Astrocyte (in vitro differentiated cells and primary cell): Measurements from ENCODE around the gene RHCG. TPM values are rescaled to one million over a fixed set of nuclear protein-coding genes. Genes with fewer than 3 reads are reported as not detected.

Source experiments
- DNase-seq: peaks from one replicate; pipeline ENCODE4 v3.0.0-alpha.2; 2010; ENCODE audit warnings: low read depth
- FAIRE-seq: peaks from 2 replicates; lab custom pipeline; 2011; peaks lifted over from hg19 to GRCh38; lab: Jason Lieb, UNC
- H2AFZ ChIP-seq: 2 replicates; pipeline ENCODE4 v1.6.0; 2012; ENCODE audit warnings: low read depth, low read length, inconsistent platforms
- H3K27ac ChIP-seq: 2 replicates; pipeline ENCODE4 v1.5.1; 2011; ENCODE audit warnings: low read depth, low read length, inconsistent platforms
- H3K27me3 ChIP-seq: 2 replicates; pipeline ENCODE4 v1.6.0; 2011; ENCODE audit warnings: low read length, inconsistent platforms; ENCODE audit not compliant: insufficient read depth
- H3K36me3 ChIP-seq: 2 replicates; pipeline ENCODE4 v1.5.1; 2011; ENCODE audit warnings: low read length, inconsistent platforms; ENCODE audit not compliant: insufficient read depth
- H3K4me1 ChIP-seq: 2 replicates; pipeline ENCODE4 v1.5.1; 2011; ENCODE audit warnings: low read length, inconsistent platforms; ENCODE audit not compliant: insufficient read depth
- H3K4me2 ChIP-seq: 2 replicates; pipeline ENCODE4 v1.6.0; 2012; ENCODE audit warnings: low read length, inconsistent platforms
- H3K4me3 ChIP-seq: 2 replicates; pipeline ENCODE4 v1.5.1; 2011; ENCODE audit warnings: low read depth, mild to moderate bottlenecking, low read length, inconsistent platforms; ENCODE audit not compliant: insufficient read depth
- H3K79me2 ChIP-seq: 2 replicates; pipeline ENCODE4 v1.6.0; 2012; ENCODE audit warnings: mild to moderate bottlenecking, low read length, inconsistent platforms; ENCODE audit not compliant: insufficient read depth
- H3K9ac ChIP-seq: 2 replicates; pipeline ENCODE4 v1.6.0; 2012; ENCODE audit warnings: mild to moderate bottlenecking, low read length, inconsistent platforms
- H3K9me3 ChIP-seq: 2 replicates; pipeline ENCODE4 v1.5.1; 2012; ENCODE audit warnings: low read depth, mild to moderate bottlenecking, low read length, inconsistent platforms; ENCODE audit not compliant: insufficient read depth
- H4K20me1 ChIP-seq: 2 replicates; pipeline ENCODE4 v1.6.0; 2012; ENCODE audit warnings: low read length, inconsistent platforms; ENCODE audit not compliant: insufficient read depth
- H3K27ac Mint-ChIP-seq: one replicate; pipeline ENCODE4 v1.8.0; 2021; ENCODE audit warnings: mild to moderate bottlenecking, mixed read lengths; ENCODE audit not compliant: unreplicated experiment
- H3K27me3 Mint-ChIP-seq: one replicate; pipeline ENCODE4 v1.8.0; 2021; ENCODE audit warnings: low read depth, mixed read lengths; ENCODE audit not compliant: unreplicated experiment
- H3K36me3 Mint-ChIP-seq: one replicate; pipeline ENCODE4 v1.8.0; 2021; ENCODE audit warnings: low read depth, mixed read lengths; ENCODE audit not compliant: unreplicated experiment
- H3K4me1 Mint-ChIP-seq: one replicate; pipeline ENCODE4 v1.8.0; 2021; ENCODE audit warnings: low read depth, mixed read lengths; ENCODE audit not compliant: unreplicated experiment
- H3K4me3 Mint-ChIP-seq: one replicate; pipeline ENCODE4 v1.8.0; 2021; ENCODE audit warnings: mild to moderate bottlenecking, moderate library complexity, mixed read lengths; ENCODE audit not compliant: unreplicated experiment
- H3K9me3 Mint-ChIP-seq: one replicate; pipeline ENCODE4 v1.8.0; 2021; ENCODE audit warnings: mild to moderate bottlenecking, mixed read lengths; ENCODE audit not compliant: unreplicated experiment
- EZH2 ChIP-seq: IDR thresholded peaks from 2 replicates; pipeline ENCODE4 v1.6.1; 2012; ENCODE audit warnings: mild to moderate bottlenecking, low read length, inconsistent platforms; ENCODE audit not compliant: insufficient read depth
- total RNA-seq: library from RNA; stranded (reverse); gene quantifications from 2 replicates; pipeline ENCODE4 v1.2.1, GENCODE V29; 2021
- TF ChIP-seq, protein P1 (sequence below): IDR thresholded peaks from 2 replicates; pipeline ENCODE4 v1.5.1; 2011; ENCODE audit warnings: low read depth, mild to moderate bottlenecking, inconsistent platforms, low read length, moderate library complexity; ENCODE audit not compliant: insufficient read depth

RHCG gene
- total RNA-seq, 1 donor from 2014 or later = 0.18 TPM

DNA sequence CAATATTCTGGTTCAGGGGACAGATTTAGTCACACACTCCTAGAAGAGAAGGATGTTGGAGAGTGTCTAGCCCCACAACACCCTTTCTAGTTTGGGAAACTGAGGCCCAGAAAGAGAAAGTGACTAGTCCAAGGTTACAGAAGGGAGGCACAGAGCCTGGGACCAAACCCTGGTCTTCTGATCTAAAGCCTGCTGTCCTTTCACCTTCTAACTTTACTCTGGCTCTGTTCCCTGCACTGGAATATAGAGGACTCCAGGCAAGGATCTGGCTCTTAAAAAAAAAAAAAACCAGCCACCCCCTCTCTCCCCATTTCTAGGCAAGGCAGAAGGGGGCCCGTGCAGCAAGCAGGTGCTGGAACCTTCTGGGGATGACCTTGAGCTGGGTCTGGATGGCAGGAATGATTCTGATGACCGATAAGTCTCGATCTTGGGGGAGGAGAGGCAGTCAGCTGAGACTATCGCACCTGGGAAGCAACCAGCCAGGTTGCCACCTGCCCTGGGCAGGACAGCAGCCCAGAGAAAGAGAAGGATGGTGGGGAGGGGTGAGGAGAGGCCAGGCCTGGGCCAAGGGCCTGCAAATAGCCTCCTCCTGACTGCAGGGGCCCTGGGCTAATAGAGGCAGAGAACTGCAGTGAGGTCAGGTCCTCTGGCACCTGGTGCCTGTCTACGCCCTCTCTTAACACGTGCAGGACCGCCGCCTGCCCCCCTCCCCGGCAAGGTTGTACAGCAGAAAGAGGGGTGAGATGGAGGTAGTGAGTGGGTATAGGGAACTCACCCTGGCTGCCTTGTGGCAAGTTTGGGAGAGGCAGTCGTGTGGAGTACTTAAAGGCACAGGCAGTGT is 30.4 kb upstream of the RHCG start:
- Histone ChIP-seq H2AFZ (no peak overlapping the region), H3K9me3 (no peaks in the 10 kb centered on the region), H3K27ac (no peak overlapping the region), H3K36me3 (no peaks in the 10 kb centered on the region), H3K4me2 (no peak overlapping the region), H4K20me1 (no peaks in the 10 kb centered on the region), H3K79me2 (no peaks in the 10 kb centered on the region), H3K4me3 (no peak overlapping the region), H3K9ac (no peak overlapping the region), H3K4me1 (no peaks in the 10 kb centered on the region), H3K27me3 (peaks cover 10% of the 10 kb centered on the region)
- H3K4me3 Mint-ChIP-seq = no peak overlapping the region
- FAIRE-seq (no peak), DNase-seq (no peak)
- H3K27me3 Mint-ChIP-seq = peaks cover 35% of the 10 kb centered on the region
- peaks cover under 1% of the 10 kb centered on the region for H3K4me1 Mint-ChIP-seq
- no peak overlapping the region for H3K27ac Mint-ChIP-seq
- no peak for TF ChIP-seq EZH2
- TF ChIP-seq, protein P1, sequence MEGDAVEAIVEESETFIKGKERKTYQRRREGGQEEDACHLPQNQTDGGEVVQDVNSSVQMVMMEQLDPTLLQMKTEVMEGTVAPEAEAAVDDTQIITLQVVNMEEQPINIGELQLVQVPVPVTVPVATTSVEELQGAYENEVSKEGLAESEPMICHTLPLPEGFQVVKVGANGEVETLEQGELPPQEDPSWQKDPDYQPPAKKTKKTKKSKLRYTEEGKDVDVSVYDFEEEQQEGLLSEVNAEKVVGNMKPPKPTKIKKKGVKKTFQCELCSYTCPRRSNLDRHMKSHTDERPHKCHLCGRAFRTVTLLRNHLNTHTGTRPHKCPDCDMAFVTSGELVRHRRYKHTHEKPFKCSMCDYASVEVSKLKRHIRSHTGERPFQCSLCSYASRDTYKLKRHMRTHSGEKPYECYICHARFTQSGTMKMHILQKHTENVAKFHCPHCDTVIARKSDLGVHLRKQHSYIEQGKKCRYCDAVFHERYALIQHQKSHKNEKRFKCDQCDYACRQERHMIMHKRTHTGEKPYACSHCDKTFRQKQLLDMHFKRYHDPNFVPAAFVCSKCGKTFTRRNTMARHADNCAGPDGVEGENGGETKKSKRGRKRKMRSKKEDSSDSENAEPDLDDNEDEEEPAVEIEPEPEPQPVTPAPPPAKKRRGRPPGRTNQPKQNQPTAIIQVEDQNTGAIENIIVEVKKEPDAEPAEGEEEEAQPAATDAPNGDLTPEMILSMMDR = no peak
- no peaks in the 10 kb centered on the region for H3K9me3 Mint-ChIP-seq
- H3K36me3 Mint-ChIP-seq = no peaks in the 10 kb centered on the region

DNA sequence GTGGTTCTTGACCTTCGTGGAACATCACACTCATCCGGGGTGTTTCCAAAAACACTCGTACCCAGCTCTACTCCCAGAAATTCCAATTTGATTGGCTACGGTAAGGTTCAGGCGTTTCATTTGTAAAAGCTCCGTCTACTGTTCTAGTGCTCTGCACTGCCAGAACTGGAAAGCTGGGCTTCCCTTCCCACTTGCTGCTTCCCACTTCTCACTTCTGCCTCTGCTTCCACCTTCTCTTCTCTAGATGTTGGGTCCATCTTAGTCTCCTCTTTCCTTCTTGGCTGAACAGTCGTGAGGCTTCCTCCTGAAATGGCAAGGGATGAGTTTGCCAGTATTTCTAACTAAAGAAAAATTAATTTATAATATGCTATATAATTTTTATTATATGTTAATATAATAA is 29.8 kb upstream of the RHCG start:
- no peak overlapping the region for H3K4me2 ChIP-seq
- H3K36me3 ChIP-seq = no peaks in the 10 kb centered on the region
- Mint-ChIP-seq H3K4me1 (no peaks in the 10 kb centered on the region), H3K4me3 (no peak overlapping the region), H3K9me3 (no peaks in the 10 kb centered on the region), H3K27ac (no peak overlapping the region), H3K36me3 (no peaks in the 10 kb centered on the region), H3K27me3 (peaks cover 35% of the 10 kb centered on the region)
- H2AFZ ChIP-seq = no peak overlapping the region
- no peak overlapping the region for H3K27ac ChIP-seq
- no peak overlapping the region for H3K9ac ChIP-seq
- no peaks in the 10 kb centered on the region for H3K79me2 ChIP-seq
- no peaks in the 10 kb centered on the region for H3K4me1 ChIP-seq
- peaks cover 14% of the 10 kb centered on the region for H3K27me3 ChIP-seq
- TF ChIP-seq, protein P1 = no peak
- no peak for TF ChIP-seq EZH2
- H3K4me3 ChIP-seq = no peak overlapping the region
- no peak for DNase-seq
- FAIRE-seq = no peak
- H3K9me3 ChIP-seq = no peaks in the 10 kb centered on the region
- no peaks in the 10 kb centered on the region for H4K20me1 ChIP-seq

DNA sequence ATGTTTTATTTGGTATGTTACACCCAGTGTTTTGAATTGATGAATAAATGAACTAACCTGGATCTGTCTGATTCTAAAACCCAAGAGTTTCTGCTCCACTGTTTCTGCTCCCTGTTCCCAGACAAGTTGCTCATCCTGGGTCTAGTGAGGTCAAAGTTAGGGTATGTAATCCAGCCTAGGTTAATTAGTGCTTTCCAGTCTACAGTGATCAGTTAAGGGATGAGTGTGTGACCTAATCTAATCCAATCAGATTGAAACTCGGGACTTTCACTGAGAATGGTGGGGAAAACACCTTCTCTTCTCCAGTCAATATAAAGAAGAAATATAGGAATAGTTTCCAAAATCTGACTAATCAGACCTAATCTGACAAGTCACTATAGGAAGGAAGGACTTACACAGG is 27.8 kb upstream of the RHCG start:
- H3K9me3 ChIP-seq = peaks cover 4% of the 10 kb centered on the region
- H3K4me2 ChIP-seq = no peak overlapping the region
- no peak overlapping the region for H3K9ac ChIP-seq
- H3K27ac Mint-ChIP-seq = no peak overlapping the region
- peaks cover 6% of the 10 kb centered on the region for H3K9me3 Mint-ChIP-seq
- H3K4me1 Mint-ChIP-seq = no peaks in the 10 kb centered on the region
- H3K27ac ChIP-seq = no peak overlapping the region
- H3K79me2 ChIP-seq = no peaks in the 10 kb centered on the region
- H4K20me1 ChIP-seq = no peaks in the 10 kb centered on the region
- H3K4me3 ChIP-seq = no peak overlapping the region
- FAIRE-seq = no peak
- H3K27me3 Mint-ChIP-seq = peaks cover 25% of the 10 kb centered on the region
- no peaks in the 10 kb centered on the region for H3K36me3 ChIP-seq
- H3K4me1 ChIP-seq = no peaks in the 10 kb centered on the region
- H3K36me3 Mint-ChIP-seq = no peaks in the 10 kb centered on the region
- TF ChIP-seq EZH2 = no peak
- TF ChIP-seq, protein P1 = no peak
- no peak overlapping the region for H3K4me3 Mint-ChIP-seq
- DNase-seq = no peak
- H2AFZ ChIP-seq = no peak overlapping the region
- peaks cover 14% of the 10 kb centered on the region for H3K27me3 ChIP-seq
